ENCODE measurements around the gene NFKBIL1. TPM values are rescaled to one million over a fixed set of nuclear protein-coding genes. Genes with fewer than 3 reads are reported as not detected.

The NFKBIL1 gene
- total RNA-seq, 1 donor from 2014 or later: 28.7 TPM

GRCh38 chr6:31578184-31579118, 31.0 kb downstream of the NFKBIL1 start:
- Mint-ChIP-seq H3K36me3 (ENCODE audit: insufficient read depth) (no peaks in the 10 kb centered on the region), H3K4me1 (ENCODE audit: low read depth) (peaks cover 11% of the 10 kb centered on the region), H3K4me3 (ENCODE audit: low read depth) (no peak overlapping the region), H3K27ac (peak overlapping the region; percentile 31), H3K9me3 (ENCODE audit: low read depth) (no peaks in the 10 kb centered on the region), H3K27me3 (peaks cover 63% of the 10 kb centered on the region)
- DNase-seq (ENCODE audit: low spot score, unreplicated experiment): no peak
- no peak for TF ChIP-seq CTCF (IDR thresholded peaks at IDR 0.05; ENCODE audit: unreplicated experiment)

- peaks cover 57% of the 10 kb centered on the region for H3K27me3 Mint-ChIP-seq
- no peak for TF ChIP-seq CTCF (IDR thresholded peaks at IDR 0.05; ENCODE audit: unreplicated experiment)
- no peak overlapping the region for H3K27ac Mint-ChIP-seq
- H3K9me3 Mint-ChIP-seq (ENCODE audit: low read depth): no peaks in the 10 kb centered on the region
- no peak overlapping the region for H3K4me3 Mint-ChIP-seq (ENCODE audit: low read depth)
- no peaks in the 10 kb centered on the region for H3K36me3 Mint-ChIP-seq (ENCODE audit: insufficient read depth)
- DNase-seq (ENCODE audit: low spot score, unreplicated experiment): no peak
- peaks cover 11% of the 10 kb centered on the region for H3K4me1 Mint-ChIP-seq (ENCODE audit: low read depth)
Measured at GRCh38 chr6:31579119-31579505, 31.7 kb downstream of the NFKBIL1 start.

- no peak for TF ChIP-seq CTCF (IDR thresholded peaks at IDR 0.05; ENCODE audit: unreplicated experiment)
- DNase-seq (ENCODE audit: low spot score, unreplicated experiment): no peak
- H3K27ac Mint-ChIP-seq: no peak overlapping the region
- no peaks in the 10 kb centered on the region for H3K36me3 Mint-ChIP-seq (ENCODE audit: insufficient read depth)
- H3K4me3 Mint-ChIP-seq (ENCODE audit: low read depth): no peak overlapping the region
- peaks cover 11% of the 10 kb centered on the region for H3K4me1 Mint-ChIP-seq (ENCODE audit: low read depth)
- H3K9me3 Mint-ChIP-seq (ENCODE audit: low read depth): no peaks in the 10 kb centered on the region
- peaks cover 52% of the 10 kb centered on the region for H3K27me3 Mint-ChIP-seq
Measured at GRCh38 chr6:31579546-31580437, 32.4 kb downstream of the NFKBIL1 start.

- H3K4me1 Mint-ChIP-seq (ENCODE audit: low read depth): peaks cover 11% of the 10 kb centered on the region
Measured at GRCh38 chr6:31580438-31580740, 33.0 kb downstream of the NFKBIL1 start.

More at GRCh38 chr6:31580438-31580740, 33.0 kb downstream of the NFKBIL1 start:
- Mint-ChIP-seq H3K9me3 (ENCODE audit: low read depth) (no peaks in the 10 kb centered on the region), H3K4me3 (ENCODE audit: low read depth) (peak overlapping the region; percentile 92), H3K27me3 (peaks cover 51% of the 10 kb centered on the region), H3K36me3 (ENCODE audit: insufficient read depth) (no peaks in the 10 kb centered on the region), H3K27ac (no peak overlapping the region)
- no peak for DNase-seq (ENCODE audit: low spot score, unreplicated experiment)
- TF ChIP-seq CTCF (IDR thresholded peaks at IDR 0.05; ENCODE audit: unreplicated experiment): no peak

Data from progenitor cell of endocrine pancreas (in vitro differentiated cells).